Measurements from ENCODE around the gene OBSL1.

GRCh38 chr2:219598308-219599078 lies 27.2 kb upstream of the OBSL1 start:
- TF ChIP-seq POLR2A (IDR thresholded peaks at IDR 0.05) (no peak), CTCF (IDR thresholded peaks at IDR 0.05) (no peak)

Measured in tibial nerve (tissue), 3 donors.